Keratinocyte (primary cell): ENCODE measurements around the gene DSG1. TPM values are rescaled to one million over a fixed set of nuclear protein-coding genes. Genes with fewer than 3 reads are reported as not detected.

ENCODE experiments used
- DNase-seq: peaks from one replicate; pipeline ENCODE4 v3.0.0-alpha.2; 2011; ENCODE audit warnings: low read depth, missing footprints, low spot score
- FAIRE-seq: peaks from 2 replicates; lab custom pipeline; 2011; peaks lifted over from hg19 to GRCh38; lab: Jason Lieb, UNC
- H2AFZ ChIP-seq: 2 replicates; pipeline ENCODE4 v1.6.0; 2012; ENCODE audit warnings: low read length, control low read depth, inconsistent platforms; ENCODE audit not compliant: control insufficient read depth
- H3K27ac ChIP-seq: 2 replicates; pipeline ENCODE4 v1.5.1; 2011; ENCODE audit warnings: low read length; ENCODE audit not compliant: control insufficient read depth, insufficient read depth
- H3K27me3 ChIP-seq: 3 replicates; pipeline ENCODE4 v1.6.0; 2011; ENCODE audit warnings: low read length; ENCODE audit not compliant: control insufficient read depth, insufficient read depth; ENCODE audit errors: extremely low read depth
- H3K36me3 ChIP-seq, 2 experiments: 2 replicates in 1 of 2; 3 replicates in 1 of 2; pipeline ENCODE4 v1.5.1; 2011; ENCODE audit warnings: low read length in 2 of 2, mild to moderate bottlenecking in 1 of 2; ENCODE audit not compliant: control insufficient read depth in 2 of 2, insufficient read depth in 2 of 2; ENCODE audit errors: extremely low read depth in 1 of 2
- H3K4me1 ChIP-seq: 3 replicates; pipeline ENCODE4 v1.5.1; 2011; ENCODE audit warnings: low read length; ENCODE audit not compliant: control insufficient read depth, insufficient read depth; ENCODE audit errors: extremely low read depth
- H3K4me2 ChIP-seq: 3 replicates; pipeline ENCODE4 v1.6.0; 2011; ENCODE audit warnings: low read depth, low read length; ENCODE audit not compliant: control insufficient read depth, insufficient read depth; ENCODE audit errors: extremely low read depth
- H3K4me3 ChIP-seq, 3 experiments: fragments of 200-600 bp in 1 of 3; sonication (generic) in 1 of 3; 2 replicates in 2 of 3; 3 replicates in 1 of 3; pipeline ENCODE4 v1.5.1; 2011 to 2016; ENCODE audit warnings: low read length in 3 of 3, mild to moderate bottlenecking in 3 of 3, control low read depth in 2 of 3, inconsistent platforms in 1 of 3, low read depth in 1 of 3, mixed read lengths in 1 of 3, mixed run types in 1 of 3, moderate library complexity in 1 of 3; ENCODE audit not compliant: control insufficient read depth in 2 of 3, insufficient read depth in 2 of 3; ENCODE audit errors: extremely low read depth in 1 of 3
- H3K79me2 ChIP-seq: 2 replicates; pipeline ENCODE4 v1.6.0; 2012; ENCODE audit warnings: low read length; ENCODE audit not compliant: control insufficient read depth, insufficient read depth
- H3K9ac ChIP-seq: 3 replicates; pipeline ENCODE4 v1.6.0; 2011; ENCODE audit warnings: low read length; ENCODE audit not compliant: control insufficient read depth, insufficient read depth; ENCODE audit errors: extremely low read depth
- H3K9me1 ChIP-seq: 3 replicates; pipeline ENCODE4 v1.6.0; 2011; ENCODE audit warnings: low read length; ENCODE audit not compliant: control insufficient read depth, insufficient read depth; ENCODE audit errors: extremely low read depth
- H3K9me3 ChIP-seq: 2 replicates; pipeline ENCODE4 v1.5.1; 2012; ENCODE audit warnings: low read depth, low read length; ENCODE audit not compliant: control insufficient read depth
- H4K20me1 ChIP-seq: 3 replicates; pipeline ENCODE4 v1.6.0; 2011; ENCODE audit warnings: low read length; ENCODE audit not compliant: control insufficient read depth, insufficient read depth; ENCODE audit errors: extremely low read depth
- CTCF ChIP-seq, 3 experiments: IDR thresholded peaks in 1 of 3; conservative IDR thresholded peaks in 1 of 3; optimal IDR thresholded peaks in 1 of 3; 2 replicates in 2 of 3; 3 replicates in 1 of 3; pipeline versions ENCODE3 to v1.5.1; 2011; ENCODE audit warnings: low read length in 3 of 3, mild to moderate bottlenecking in 3 of 3, moderate library complexity in 2 of 3, control low read depth in 1 of 3, inconsistent platforms in 1 of 3; ENCODE audit not compliant: insufficient read depth in 2 of 3; ENCODE audit errors: extremely low read depth in 1 of 3
- EZH2 ChIP-seq: IDR thresholded peaks from one replicate; pipeline ENCODE4 v1.6.1; 2012; ENCODE audit warnings: inconsistent platforms, mild to moderate bottlenecking, low read length, moderate library complexity
- dilution Hi-C: fragments of 300-500 bp; cut with MboI; formaldehyde crosslinking; loops from one replicate; pipeline ENCODE4 v1.7.0; 2020; ENCODE audit warnings: low sequenced_read_pairs; ENCODE audit not compliant: extremely low pct_ligation_motif_present
- polyA plus RNA-seq, 5 experiments: library from polyadenylated mRNA; depleted of rRNA in 3 of 5; stranded (reverse) in 3 of 5; stranded (forward) in 1 of 5; unstranded in 1 of 5; fragments of >200 nt; gene quantifications; 1 replicate in 1 of 5; 2 replicates in 3 of 5; 3 replicates in 1 of 5; pipeline versions ENCODE4 v1.2.1 to v1.2.3, GENCODE V29; 2011 to 2012; ENCODE audit warnings: missing spikeins in 2 of 5, low read depth in 1 of 5, low replicate concordance in 1 of 5

The DSG1 gene
- polyA plus RNA-seq, 1 donor (not counting 4 experiments of a cell fraction or from before 2014, with no cell fraction given) = 27.6 TPM

- no peak overlapping the region for H3K4me2 ChIP-seq
- no peaks in the 10 kb centered on the region for H3K79me2 ChIP-seq
- TF ChIP-seq CTCF (optimal IDR thresholded peaks at IDR 0.05 in 1 of 3, IDR thresholded peaks at IDR 0.05 in 1 of 3, conservative IDR thresholded peaks at IDR 0.05 in 1 of 3; ENCODE audit: extremely low read depth in 1 of 3, insufficient read depth in 2 of 3, low read length in 3 of 3) (no peak), EZH2 (no peak)
- no peaks in the 10 kb centered on the region for H4K20me1 ChIP-seq
- H3K9me1 ChIP-seq = no peaks in the 10 kb centered on the region
- no peak overlapping the region for H3K27ac ChIP-seq
- H3K9me3 ChIP-seq = no peaks in the 10 kb centered on the region
- FAIRE-seq = peak; percentile 48
- H3K4me3 ChIP-seq = no peak overlapping the region
- no peaks in the 10 kb centered on the region for H3K4me1 ChIP-seq
- no peaks in the 10 kb centered on the region for H3K36me3 ChIP-seq
- H3K9ac ChIP-seq = no peak overlapping the region
- dilution Hi-C loops = no loop called here
- no peak for DNase-seq
- H3K27me3 ChIP-seq = no peaks in the 10 kb centered on the region
- H2AFZ ChIP-seq = no peak overlapping the region
Measured at GRCh38 chr18:31371989-31372388, 54.0 kb downstream of the DSG1 start.

- H3K9me1 ChIP-seq = no peaks in the 10 kb centered on the region
- H3K27ac ChIP-seq = no peak overlapping the region
- H3K4me3 ChIP-seq = no peak overlapping the region
- H3K9ac ChIP-seq = no peak overlapping the region
- H3K27me3 ChIP-seq = no peaks in the 10 kb centered on the region
- dilution Hi-C loops = no loop called here
- no peaks in the 10 kb centered on the region for H3K79me2 ChIP-seq
- no peak overlapping the region for H2AFZ ChIP-seq
- H3K9me3 ChIP-seq = no peaks in the 10 kb centered on the region
- no peaks in the 10 kb centered on the region for H4K20me1 ChIP-seq
- H3K4me1 ChIP-seq = no peaks in the 10 kb centered on the region
- no peak for DNase-seq
- H3K4me2 ChIP-seq = no peak overlapping the region
- no peak for FAIRE-seq
- H3K36me3 ChIP-seq = no peaks in the 10 kb centered on the region
- no peak for TF ChIP-seq CTCF (optimal IDR thresholded peaks at IDR 0.05 in 1 of 3, IDR thresholded peaks at IDR 0.05 in 1 of 3, conservative IDR thresholded peaks at IDR 0.05 in 1 of 3; ENCODE audit: extremely low read depth in 1 of 3, insufficient read depth in 2 of 3, low read length in 3 of 3)
- no peak for TF ChIP-seq EZH2
Measured at GRCh38 chr18:31373641-31374040, 55.7 kb downstream of the DSG1 start.
